Fibroblast of villous mesenchyme (primary cell): ENCODE results near the gene NUDT9. TPM values are rescaled to one million over a fixed set of nuclear protein-coding genes. Genes with fewer than 3 reads are reported as not detected.
A peak's percentile ranks its signal among the peaks of the same experiment; 100 is the strongest.
"Not testable (repeated sequence)": the region's sequence is repeated elsewhere in the genome, so short reads cannot be mapped to it uniquely, and the experiment has no call there.

Source experiments
- DNase-seq: peaks from one replicate; pipeline ENCODE4 v3.0.0-alpha.2; 2010; ENCODE audit warnings: low read depth
- H3K4me3 ChIP-seq: 2 replicates; pipeline ENCODE4 v1.5.1; 2011; ENCODE audit warnings: low read depth, mild to moderate bottlenecking, low read length
- CTCF ChIP-seq: IDR thresholded peaks from 2 replicates; pipeline ENCODE4 v1.5.1; 2012; ENCODE audit warnings: low read depth, mild to moderate bottlenecking, low read length; ENCODE audit not compliant: insufficient read depth
- total RNA-seq: library from RNA; depleted of rRNA; stranded (reverse); fragments of >200 nt; gene quantifications from 2 replicates; pipeline ENCODE4 v1.2.3, GENCODE V29; 2012

Gene NUDT9, protein sequence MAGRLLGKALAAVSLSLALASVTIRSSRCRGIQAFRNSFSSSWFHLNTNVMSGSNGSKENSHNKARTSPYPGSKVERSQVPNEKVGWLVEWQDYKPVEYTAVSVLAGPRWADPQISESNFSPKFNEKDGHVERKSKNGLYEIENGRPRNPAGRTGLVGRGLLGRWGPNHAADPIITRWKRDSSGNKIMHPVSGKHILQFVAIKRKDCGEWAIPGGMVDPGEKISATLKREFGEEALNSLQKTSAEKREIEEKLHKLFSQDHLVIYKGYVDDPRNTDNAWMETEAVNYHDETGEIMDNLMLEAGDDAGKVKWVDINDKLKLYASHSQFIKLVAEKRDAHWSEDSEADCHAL
- 10.3 and 13.8 TPM in 2 replicates for total RNA-seq

DNA sequence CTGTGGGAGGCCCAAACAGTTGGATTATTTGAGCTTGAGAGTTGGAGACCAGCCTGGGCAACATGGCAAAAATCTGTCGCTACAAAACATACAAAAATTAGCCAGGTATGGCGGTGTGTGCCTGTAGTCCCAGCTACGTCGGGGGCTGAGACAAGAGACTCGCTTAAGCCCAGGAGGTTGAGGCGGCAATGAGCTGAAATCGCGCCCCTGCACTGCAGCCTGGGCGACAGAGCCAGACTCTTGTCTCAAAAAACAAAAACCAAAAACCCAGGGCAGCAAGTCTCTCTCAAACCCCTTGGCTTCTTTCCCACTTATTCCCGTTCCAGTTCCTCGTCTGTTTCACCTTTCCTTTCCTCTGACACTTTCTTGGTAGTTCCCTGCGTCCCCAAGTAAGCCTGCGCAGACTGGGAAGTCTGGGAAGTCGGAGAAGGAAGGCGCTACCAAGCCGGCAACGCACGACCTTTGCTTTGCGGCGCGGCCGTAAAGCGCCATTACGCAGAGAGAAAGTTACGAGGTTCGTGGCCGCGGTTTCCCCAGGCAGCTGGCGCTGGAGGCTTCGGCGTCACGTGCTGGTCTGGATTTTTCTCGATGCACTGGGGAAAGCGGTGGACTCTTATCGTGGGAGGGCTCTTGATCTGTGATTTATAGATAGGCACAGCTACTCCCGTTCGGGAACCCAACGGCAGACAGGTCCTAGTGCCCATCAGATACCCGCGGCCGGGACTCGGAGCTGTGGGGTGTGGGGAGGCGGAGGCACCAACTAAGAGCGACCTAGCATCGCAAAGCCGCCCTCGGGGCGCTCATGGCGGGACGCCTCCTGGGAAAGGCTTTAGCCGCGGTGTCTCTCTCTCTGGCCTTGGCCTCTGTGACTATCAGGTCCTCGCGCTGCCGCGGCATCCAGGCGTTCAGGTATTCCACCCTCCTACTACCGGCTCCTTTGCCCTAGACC is at the start of gene NUDT9:
NUDT9 (plus strand) TSS at position 470 of the 949 bp plus-strand sequence; CDS start at position 803, 333 bp downstream.
- H3K4me3 ChIP-seq: peak within 1 kb of the TSS; percentile 88
- DNase-seq: peak; percentile 98
- TF ChIP-seq CTCF: no peak

- peak; percentile 83 for DNase-seq
- TF ChIP-seq CTCF: peak; percentile 81
- H3K4me3 ChIP-seq: no peak overlapping the region
Observed at GRCh38 chr4:87375719-87376291, 46.6 kb upstream of the NUDT9 start.

DNA sequence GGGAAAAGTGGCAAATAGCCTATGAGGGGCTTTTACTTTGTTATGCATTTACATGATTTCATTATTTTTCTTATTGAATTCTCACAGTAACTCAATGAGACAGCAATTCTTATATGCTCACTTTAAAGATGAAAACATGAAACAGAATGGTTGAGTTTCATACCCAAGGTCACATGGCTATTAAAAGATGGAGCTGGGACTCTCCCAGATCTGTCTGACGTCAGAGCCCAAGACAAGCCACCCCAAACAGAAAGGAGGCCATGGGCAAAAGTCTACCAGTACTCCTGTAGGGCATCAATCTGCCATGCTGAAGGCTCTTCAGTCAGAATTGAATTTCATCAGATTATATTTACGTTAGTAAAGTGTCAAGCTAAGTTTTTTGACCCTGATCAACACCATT is 44.6 kb upstream of the NUDT9 start:
- DNase-seq: no peak
- no peak for TF ChIP-seq CTCF
- H3K4me3 ChIP-seq: no peak overlapping the region

DNA sequence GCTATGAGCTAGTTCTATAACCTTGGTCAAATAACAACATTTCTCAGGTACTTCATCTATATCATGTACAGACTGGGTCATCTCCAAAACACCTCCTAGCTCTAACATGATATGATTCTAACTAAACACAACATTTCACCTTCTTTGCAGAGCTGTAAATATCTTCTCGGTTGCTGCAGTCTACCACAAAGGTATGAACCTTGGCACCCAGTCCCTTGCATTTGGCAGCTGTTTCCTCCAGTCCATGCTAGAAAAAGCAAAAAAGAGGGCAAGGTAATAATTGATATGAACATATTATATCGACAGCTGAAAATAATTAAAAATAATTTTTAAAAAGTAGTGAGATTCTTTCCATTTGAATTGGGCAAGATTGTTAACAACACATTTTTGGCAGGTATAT is 40.3 kb upstream of the NUDT9 start:
- no peak for DNase-seq

GRCh38 chr4:87382931-87383330 is 39.4 kb upstream of the NUDT9 start:
- TF ChIP-seq CTCF: no peak
- no peak for DNase-seq
- no peak overlapping the region for H3K4me3 ChIP-seq

More for the DNA sequence above, 40.3 kb upstream of the NUDT9 start:
- TF ChIP-seq CTCF: no peak
- H3K4me3 ChIP-seq: no peak overlapping the region

DNA sequence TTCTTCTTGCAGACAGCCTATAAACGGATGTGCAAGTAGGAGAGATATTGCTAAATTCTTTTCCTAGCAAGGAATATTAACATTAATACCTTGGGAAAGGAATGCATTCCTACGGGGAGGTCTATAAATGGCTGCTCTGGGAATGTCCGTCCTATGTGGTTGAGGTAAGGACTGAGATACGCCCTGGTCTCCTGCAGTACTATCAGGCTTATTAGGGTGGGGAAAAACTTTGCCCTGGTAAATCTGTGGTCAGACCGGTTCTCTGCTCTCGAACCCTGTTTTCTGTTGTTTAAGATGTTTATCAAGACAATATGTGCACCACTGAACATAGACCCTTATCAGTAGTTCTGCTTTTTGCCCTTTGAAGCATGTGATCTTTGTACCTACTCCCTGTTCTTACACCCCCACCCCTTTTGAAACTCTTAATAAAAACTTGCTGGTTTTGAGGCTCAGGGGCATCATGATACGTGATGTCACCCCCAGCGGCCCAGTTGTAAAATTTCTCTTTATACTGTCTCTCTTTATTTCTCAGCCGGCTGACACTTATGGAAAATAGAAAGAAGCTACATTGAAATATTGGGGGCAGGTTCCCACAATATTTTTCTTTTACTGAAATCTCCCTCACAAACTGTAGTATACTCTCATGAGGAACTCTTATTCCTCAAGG is 37.8 kb upstream of the NUDT9 start:
- not testable (repeated sequence) for DNase-seq, H3K4me3 ChIP-seq
